B cell (primary cell): ENCODE measurements around the gene DLX3. TPM values are rescaled to one million over a fixed set of nuclear protein-coding genes. Genes with fewer than 3 reads are reported as not detected.

Source experiments
- ATAC-seq: fragments of 200-7000 bp; cut with Tn5 transposase; one replicate; pipeline ENCODE4 v1.10.0; 2021; ENCODE audit warnings: low read depth, mild to moderate bottlenecking, moderate number of reproducible peaks, moderate library complexity
- CTCF ChIA-PET: fragments of 350-600 bp; sonication (Branson Sonifier 250); formaldehyde crosslinking; loops from one replicate; lab custom pipeline; 2021; ENCODE audit warnings: antibody characterized with exemption, inconsistent platforms; lab: Charles Lee
- POLR2A ChIA-PET: fragments of 350-600 bp; sonication (Branson Sonifier 250); formaldehyde crosslinking; loops from one replicate; lab custom pipeline; 2021; ENCODE audit warnings: antibody characterized with exemption; lab: Charles Lee
- DNase-seq: peaks from one replicate; pipeline ENCODE4 v3.0.0; 2013
- H2AFZ ChIP-seq: 2 replicates; pipeline ENCODE4 v1.6.1; 2012; ENCODE audit warnings: mild to moderate bottlenecking, low read depth, low read length; ENCODE audit not compliant: insufficient read depth, poor library complexity, severe bottlenecking
- H3K27ac ChIP-seq, 2 donors: 1 replicate in 1 of 2; 2 replicates in 1 of 2; pipeline ENCODE4 v1.5.1; 2012 to 2013; ENCODE audit warnings: low read length in 2 of 2, mild to moderate bottlenecking in 2 of 2, moderate library complexity in 1 of 2
- H3K27me3 ChIP-seq, 4 experiments: fragments of 200-600 bp in 1 of 4; sonication (generic) in 1 of 4; replicated peaks in 1 of 4; 1 replicate in 2 of 4; 2 replicates in 2 of 4; pipeline versions ENCODE4 v1.6.1 to v1.7.0; 2013 to 2016; ENCODE audit warnings: low read length in 3 of 4, mild to moderate bottlenecking in 2 of 4, mixed read lengths in 1 of 4, moderate library complexity in 1 of 4; ENCODE audit not compliant: insufficient read depth in 4 of 4, control insufficient read depth in 3 of 4; ENCODE audit errors: control extremely low read depth in 1 of 4
- H3K36me3 ChIP-seq, 2 experiments: replicated peaks in 1 of 2; 1 replicate in 1 of 2; 2 replicates in 1 of 2; pipeline versions ENCODE4 v1.6.1 to v1.7.1; 2013; ENCODE audit warnings: low read length in 1 of 2; ENCODE audit not compliant: insufficient read depth in 2 of 2, control insufficient read depth in 1 of 2; ENCODE audit errors: control extremely low read depth in 1 of 2, extremely low read depth in 1 of 2
- H3K4me1 ChIP-seq, 2 donors: fragments of 200-600 bp in 1 of 2; sonication (generic) in 1 of 2; 1 replicate in 1 of 2; 2 replicates in 1 of 2; pipeline versions ENCODE4 v1.5.1 to v1.6.1; 2013 to 2017; ENCODE audit warnings: low read length in 2 of 2; ENCODE audit not compliant: control insufficient read depth in 2 of 2, insufficient read depth in 2 of 2
- H3K4me2 ChIP-seq: replicated peaks from 2 replicates; pipeline ENCODE3; 2012; ENCODE audit warnings: mild to moderate bottlenecking, low read depth, low read length; ENCODE audit not compliant: poor library complexity, severe bottlenecking
- H3K4me3 ChIP-seq, 5 experiments: fragments of 200-600 bp in 1 of 5; sonication (generic) in 1 of 5; 1 replicate in 3 of 5; 2 replicates in 2 of 5; pipeline versions ENCODE4 v1.5.1 to v1.7.0; 2011 to 2016; ENCODE audit warnings: low read length in 4 of 5, mild to moderate bottlenecking in 4 of 5, low read depth in 2 of 5, control low read depth in 1 of 5, moderate library complexity in 1 of 5; ENCODE audit not compliant: insufficient read depth in 1 of 5; ENCODE audit errors: control extremely low read depth in 1 of 5, extremely low read depth in 1 of 5
- H3K79me2 ChIP-seq: fragments of 200-600 bp; sonication (generic); one replicate; pipeline ENCODE4 v1.6.0; 2016; ENCODE audit warnings: low read length; ENCODE audit not compliant: control insufficient read depth, insufficient read depth
- H3K9ac ChIP-seq: fragments of 200-600 bp; sonication (generic); 2 replicates; pipeline ENCODE4 v1.6.1; 2017; ENCODE audit warnings: mild to moderate bottlenecking, low read length, moderate library complexity
- H3K9me3 ChIP-seq, 3 donors: one replicate each; pipeline versions ENCODE4 v1.6.1 to v1.7.1; 2013; ENCODE audit warnings: low read length in 2 of 3; ENCODE audit not compliant: control insufficient read depth in 2 of 3, insufficient read depth in 1 of 3; ENCODE audit errors: control extremely low read depth in 1 of 3
- H4K20me1 ChIP-seq: 2 replicates; pipeline ENCODE4 v1.6.0; 2012; ENCODE audit warnings: mild to moderate bottlenecking, low read length; ENCODE audit not compliant: insufficient read depth, control insufficient read depth, poor library complexity, severe bottlenecking
- H3K27ac Mint-ChIP-seq: one replicate; pipeline ENCODE4 v1.8.0; 2021; ENCODE audit warnings: mixed read lengths
- H3K27me3 Mint-ChIP-seq: one replicate; pipeline ENCODE4 v1.8.0; 2021; ENCODE audit warnings: mixed read lengths
- H3K4me1 Mint-ChIP-seq: one replicate; pipeline ENCODE4 v1.8.0; 2021; ENCODE audit warnings: mixed read lengths
- H3K4me3 Mint-ChIP-seq: one replicate; pipeline ENCODE4 v1.8.0; 2021; ENCODE audit warnings: mixed read lengths
- H3K9me3 Mint-ChIP-seq: one replicate; pipeline ENCODE4 v1.8.0; 2022; ENCODE audit warnings: mixed read lengths; ENCODE audit not compliant: insufficient read depth
- EZH2 ChIP-seq: IDR thresholded peaks from 2 replicates; pipeline ENCODE4 v1.6.1; 2012; ENCODE audit warnings: borderline replicate concordance, low read depth, mild to moderate bottlenecking, moderate library complexity, low read length; ENCODE audit not compliant: insufficient read depth, poor library complexity, severe bottlenecking
- WGBS: methylation state at CpG from one replicate; pipeline ENCODE4 v1.1.5; 2013; ENCODE audit warnings: missing lambda C conversion rate; ENCODE audit not compliant: insufficient coverage; 5-methylcytosine and 5-hydroxymethylcytosine counted together
- intact Hi-C: fragments of 100-400 bp; cut with micrococcal nuclease; formaldehyde crosslinking; loops from one replicate; pipeline ENCODE4 v1.10.0; 2022
- polyA plus RNA-seq: library from polyadenylated mRNA; depleted of rRNA; stranded (reverse); fragments of >200 nt; gene quantifications from 2 replicates; pipeline ENCODE4 v1.2.3, GENCODE V29; 2012
- total RNA-seq, 2 donors: library from RNA; stranded (reverse); fragments of 120-200 nt in 1 of 2; gene quantifications; 1 replicate in 1 of 2; 2 replicates in 1 of 2; pipeline versions ENCODE4 v1.2.3 to v1.2.4, GENCODE V29; 2013 to 2022
- TF ChIP-seq, protein P1 (sequence below): fragments of 200-600 bp; IDR thresholded peaks from one replicate; pipeline ENCODE4 v1.8.0; 2022; ENCODE audit warnings: antibody characterized with exemption, mild to moderate bottlenecking

DLX3 gene
- total and polyA plus RNA-seq, 2 donors (not counting 1 experiment from before 2014, with no cell fraction given) = not detected

GRCh38 chr17:49993423-49994060 is 1.5 kb downstream of the DLX3 start:
- Histone ChIP-seq H3K9ac (peak overlapping the region; percentile 66), H2AFZ (peak overlapping the region; percentile 61), H3K9me3 (peaks cover 0 to 28% (median 0%) of the 10 kb centered on the region in 3 donors), H4K20me1 (no peaks in the 10 kb centered on the region), H3K36me3 (no peaks in the 10 kb centered on the region), H3K4me1 (peaks cover 42 to 47% of the 10 kb centered on the region in 2 donors), H3K27ac (no peak overlapping the region), H3K4me2 (peak overlapping the region; percentile 90), H3K4me3 (peak overlapping the region in 4 of 5 experiments; percentile 32 to 65 (median 49)), H3K79me2 (no peaks in the 10 kb centered on the region), H3K27me3 (peaks cover 0 to 93% (median 53%) of the 10 kb centered on the region in 4 experiments)
- Mint-ChIP-seq H3K4me1 (peaks cover 42% of the 10 kb centered on the region), H3K4me3 (peak overlapping the region; percentile 86), H3K27ac (no peak overlapping the region), H3K27me3 (peaks cover 77% of the 10 kb centered on the region), H3K9me3 (no peaks in the 10 kb centered on the region)
- ChIA-PET POLR2A (interaction anchor here (0.6 to 0.7 kb wide), 2 partner anchors 63 to 114 kb away, joined by 3 to 7 read pairs; no protein-coding TSS in a partner anchor), CTCF (interaction anchor here (0.6 to 7.0 kb wide), 5 partner anchors 28 to 1127 kb away, joined by 3 to 186 read pairs (median 4); partner anchors contain the start of gene SPAG9)
- WGBS = 2% methylated on average over 77 of the region's 77 CpGs
- ATAC-seq (peak; percentile 18), DNase-seq (peak; percentile 50)
- TF ChIP-seq EZH2 = no peak
- TF ChIP-seq, protein P1, sequence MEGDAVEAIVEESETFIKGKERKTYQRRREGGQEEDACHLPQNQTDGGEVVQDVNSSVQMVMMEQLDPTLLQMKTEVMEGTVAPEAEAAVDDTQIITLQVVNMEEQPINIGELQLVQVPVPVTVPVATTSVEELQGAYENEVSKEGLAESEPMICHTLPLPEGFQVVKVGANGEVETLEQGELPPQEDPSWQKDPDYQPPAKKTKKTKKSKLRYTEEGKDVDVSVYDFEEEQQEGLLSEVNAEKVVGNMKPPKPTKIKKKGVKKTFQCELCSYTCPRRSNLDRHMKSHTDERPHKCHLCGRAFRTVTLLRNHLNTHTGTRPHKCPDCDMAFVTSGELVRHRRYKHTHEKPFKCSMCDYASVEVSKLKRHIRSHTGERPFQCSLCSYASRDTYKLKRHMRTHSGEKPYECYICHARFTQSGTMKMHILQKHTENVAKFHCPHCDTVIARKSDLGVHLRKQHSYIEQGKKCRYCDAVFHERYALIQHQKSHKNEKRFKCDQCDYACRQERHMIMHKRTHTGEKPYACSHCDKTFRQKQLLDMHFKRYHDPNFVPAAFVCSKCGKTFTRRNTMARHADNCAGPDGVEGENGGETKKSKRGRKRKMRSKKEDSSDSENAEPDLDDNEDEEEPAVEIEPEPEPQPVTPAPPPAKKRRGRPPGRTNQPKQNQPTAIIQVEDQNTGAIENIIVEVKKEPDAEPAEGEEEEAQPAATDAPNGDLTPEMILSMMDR = no peak
- intact Hi-C loops = no loop called here

DNA sequence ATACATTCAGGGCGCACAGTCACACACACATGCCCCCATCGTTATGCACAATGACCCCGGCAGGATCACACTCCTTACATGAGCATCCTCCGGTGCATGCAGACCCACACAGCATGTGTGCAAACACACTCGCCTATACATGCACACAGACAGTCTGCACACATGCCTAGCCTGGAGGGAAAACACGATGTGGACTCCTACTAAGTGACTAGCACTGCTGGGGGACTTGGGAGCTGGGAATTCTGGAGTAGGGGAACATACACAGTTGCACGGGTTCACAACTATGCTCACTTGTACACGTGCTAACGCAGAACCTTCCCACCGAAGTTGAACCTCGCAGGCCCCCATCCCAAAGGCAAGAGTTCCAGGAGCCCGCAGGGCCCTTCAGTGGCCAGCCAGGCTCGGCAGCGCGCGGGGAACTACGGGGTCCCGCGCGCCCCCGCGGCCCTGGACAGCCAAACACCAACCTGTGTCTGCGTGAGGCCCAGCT is 2.0 kb downstream of the DLX3 start:
- Histone ChIP-seq H3K4me3 (peak overlapping the region in 4 of 5 experiments; percentile 32 to 65 (median 49)), H3K9me3 (peaks cover 0 to 26% (median 0%) of the 10 kb centered on the region in 3 donors), H3K4me1 (peaks cover 39 to 41% of the 10 kb centered on the region in 2 donors), H3K36me3 (no peaks in the 10 kb centered on the region), H2AFZ (peak overlapping the region; percentile 61), H3K27me3 (peaks cover 0 to 93% (median 53%) of the 10 kb centered on the region in 4 experiments), H3K9ac (peak overlapping the region; percentile 66), H3K27ac (no peak overlapping the region), H3K79me2 (no peaks in the 10 kb centered on the region), H4K20me1 (no peaks in the 10 kb centered on the region), H3K4me2 (peak overlapping the region; percentile 90)
- POLR2A ChIA-PET = no interaction called here
- Mint-ChIP-seq H3K4me1 (peaks cover 36% of the 10 kb centered on the region), H3K27me3 (peaks cover 77% of the 10 kb centered on the region), H3K9me3 (no peaks in the 10 kb centered on the region), H3K27ac (no peak overlapping the region), H3K4me3 (peak overlapping the region; percentile 75)
- 26% methylated on average over 21 of the region's 23 CpGs for WGBS
- TF ChIP-seq, protein P1 = no peak
- TF ChIP-seq EZH2 = no peak
- CTCF ChIA-PET = no interaction called here
- intact Hi-C loops = no loop called here
- DNase-seq = peak; percentile 27
- ATAC-seq = no peak
